WTC11 (cell line): ENCODE results near the gene NUMBL.

Experiments
- CTCF ChIP-seq: fragments of 200-600 bp; IDR thresholded peaks from 2 replicates; pipeline ENCODE4 v1.8.0; 2022; ENCODE audit warnings: antibody characterized with exemption
- NR2C2 ChIP-seq: sonication (generic); formaldehyde crosslinking; IDR thresholded peaks from 2 replicates; pipeline ENCODE4 v1.8.0; 2022; ENCODE audit warnings: mild to moderate bottlenecking, missing genetic modification reagents
- SP1 ChIP-seq: sonication (generic); formaldehyde crosslinking; conservative IDR thresholded peaks from 2 replicates; pipeline ENCODE4 v1.8.1; 2022; ENCODE audit warnings: missing genetic modification reagents

GRCh38 chr19:40629346-40629745 lies 61.1 kb downstream of the NUMBL start:
- TF ChIP-seq CTCF (no peak), SP1 (CRISPR knock-in tag) (no peak), NR2C2 (CRISPR knock-in tag) (no peak)
